IPS DF 6.9 (cell line): Measurements from ENCODE around the gene ATP11A.

Experiments
- DNase-seq: peaks from one replicate; pipeline ENCODE4 v3.0.0-alpha.2; 2013; ENCODE audit warnings: low read depth, low spot score
- H3K27ac ChIP-seq: one replicate; pipeline ENCODE4 v1.5.1; 2013; ENCODE audit warnings: low read length, control low read depth
- H3K27me3 ChIP-seq: 2 replicates; pipeline ENCODE4 v1.6.1; 2013; ENCODE audit warnings: mild to moderate bottlenecking, low read length; ENCODE audit not compliant: control insufficient read depth, insufficient read depth
- H3K36me3 ChIP-seq: 2 replicates; pipeline ENCODE4 v1.6.1; 2013; ENCODE audit warnings: low read length; ENCODE audit not compliant: control insufficient read depth, insufficient read depth
- H3K4me1 ChIP-seq: 2 replicates; pipeline ENCODE4 v1.6.1; 2013; ENCODE audit warnings: low read length; ENCODE audit not compliant: control insufficient read depth, insufficient read depth
- H3K4me3 ChIP-seq: 2 replicates; pipeline ENCODE4 v1.5.1; 2013; ENCODE audit warnings: mild to moderate bottlenecking, low read length
- H3K9me3 ChIP-seq: 2 replicates; pipeline ENCODE4 v1.6.1; 2013; ENCODE audit warnings: low read length, inconsistent platforms; ENCODE audit not compliant: control insufficient read depth, insufficient read depth
- WGBS: extraction: QIAGEN DNeasy Blood & Tissue Kit; methylation state at CpG from one replicate; pipeline ENCODE4 v1.1.7; 2013; ENCODE audit warnings: mixed read lengths, missing lambda C conversion rate; ENCODE audit not compliant: insufficient read length, insufficient coverage; 5-methylcytosine and 5-hydroxymethylcytosine counted together

ATP11A gene

GRCh38 chr13:112776354-112776753 is 86.5 kb downstream of the ATP11A start:
- Histone ChIP-seq H3K27me3 (no peaks in the 10 kb centered on the region), H3K9me3 (no peaks in the 10 kb centered on the region), H3K4me3 (no peak overlapping the region), H3K4me1 (peaks cover 9% of the 10 kb centered on the region), H3K27ac (no peak overlapping the region), H3K36me3 (peaks cover 4% of the 10 kb centered on the region; the same call in 1 of the 2 replicates)
- no CpG with 5 or more reads among the region's 9 CpGs for WGBS
- DNase-seq: no peak

- Histone ChIP-seq H3K9me3 (no peaks in the 10 kb centered on the region), H3K4me1 (peaks cover 9% of the 10 kb centered on the region), H3K27me3 (no peaks in the 10 kb centered on the region), H3K4me3 (no peak overlapping the region), H3K36me3 (peaks cover 4% of the 10 kb centered on the region; the same call in 1 of the 2 replicates), H3K27ac (no peak overlapping the region)
- DNase-seq: no peak
- no CpG with 5 or more reads among the region's 11 CpGs for WGBS
These were observed 87.1 kb downstream of the ATP11A start for GRCh38 chr13:112776971-112777370.

GRCh38 chr13:112777637-112778406 is 88.0 kb downstream of the ATP11A start:
- Histone ChIP-seq H3K36me3 (peaks cover 4% of the 10 kb centered on the region; the same call in 1 of the 2 replicates), H3K27me3 (no peaks in the 10 kb centered on the region), H3K4me3 (no peak overlapping the region), H3K9me3 (no peaks in the 10 kb centered on the region), H3K4me1 (peaks cover 10% of the 10 kb centered on the region), H3K27ac (no peak overlapping the region)
- no peak for DNase-seq
- no CpG with 5 or more reads among the region's 27 CpGs for WGBS

- Histone ChIP-seq H3K27me3 (no peaks in the 10 kb centered on the region), H3K4me1 (peaks cover 6% of the 10 kb centered on the region), H3K36me3 (peaks cover 3% of the 10 kb centered on the region; the same call in 1 of the 2 replicates), H3K4me3 (no peak overlapping the region), H3K9me3 (no peaks in the 10 kb centered on the region), H3K27ac (no peak overlapping the region)
- no CpG with 5 or more reads among the region's 23 CpGs for WGBS
- DNase-seq: no peak
These were observed 90.2 kb downstream of the ATP11A start for GRCh38 chr13:112779856-112780604.

- Histone ChIP-seq H3K9me3 (no peaks in the 10 kb centered on the region), H3K27ac (no peak overlapping the region), H3K27me3 (no peaks in the 10 kb centered on the region), H3K36me3 (0 out of 2 replicates have a peak, but pooled peaks cover 3% of the 10 kb centered on the region), H3K4me3 (no peak overlapping the region), H3K4me1 (peaks cover 6% of the 10 kb centered on the region)
- DNase-seq: no peak
- WGBS: no CpG with 5 or more reads among the region's 18 CpGs
These were observed 91.4 kb downstream of the ATP11A start for GRCh38 chr13:112781287-112781686.

- no peak for DNase-seq
- WGBS: no CpG with 5 or more reads among the region's 19 CpGs
These were observed 92.1 kb downstream of the ATP11A start for GRCh38 chr13:112781881-112782361.

GRCh38 chr13:112782429-112783010 is 92.7 kb downstream of the ATP11A start:
- H3K4me1 ChIP-seq: peaks cover 6% of the 10 kb centered on the region

More at GRCh38 chr13:112781881-112782361, 92.1 kb downstream of the ATP11A start:
- H3K27me3 ChIP-seq: no peaks in the 10 kb centered on the region
- no peak overlapping the region for H3K4me3 ChIP-seq
- H3K27ac ChIP-seq: no peak overlapping the region
- H3K9me3 ChIP-seq: no peaks in the 10 kb centered on the region
- peaks cover 6% of the 10 kb centered on the region for H3K4me1 ChIP-seq
- 0 out of 2 replicates have a peak, but pooled peaks cover 5% of the 10 kb centered on the region for H3K36me3 ChIP-seq

GRCh38 chr13:112783135-112783977 is 93.5 kb downstream of the ATP11A start:
- H3K4me1 ChIP-seq: peaks cover 4% of the 10 kb centered on the region
- H3K36me3 ChIP-seq: peaks cover 5% of the 10 kb centered on the region; the same call in 1 of the 2 replicates
- WGBS: no CpG with 5 or more reads among the region's 28 CpGs
- H3K9me3 ChIP-seq: no peaks in the 10 kb centered on the region
- no peaks in the 10 kb centered on the region for H3K27me3 ChIP-seq
- H3K27ac ChIP-seq: no peak overlapping the region
- H3K4me3 ChIP-seq: no peak overlapping the region
- no peak for DNase-seq

More at GRCh38 chr13:112782429-112783010, 92.7 kb downstream of the ATP11A start:
- no peaks in the 10 kb centered on the region for H3K9me3 ChIP-seq
- no peak overlapping the region for H3K27ac ChIP-seq
- 0 out of 2 replicates have a peak, but pooled peaks cover 5% of the 10 kb centered on the region for H3K36me3 ChIP-seq
- no CpG with 5 or more reads among the region's 15 CpGs for WGBS
- no peak for DNase-seq
- H3K4me3 ChIP-seq: no peak overlapping the region
- H3K27me3 ChIP-seq: no peaks in the 10 kb centered on the region

- DNase-seq: no peak
- Histone ChIP-seq H3K4me1 (peaks cover 4% of the 10 kb centered on the region), H3K36me3 (peaks cover 7% of the 10 kb centered on the region; the same call in 1 of the 2 replicates), H3K4me3 (no peak overlapping the region), H3K27ac (no peak overlapping the region), H3K27me3 (no peaks in the 10 kb centered on the region), H3K9me3 (no peaks in the 10 kb centered on the region)
- WGBS: no CpG with 5 or more reads among the region's 9 CpGs
These were observed 94.1 kb downstream of the ATP11A start for GRCh38 chr13:112783978-112784371.
